ENCODE measurements around the gene NDOR1.

The NDOR1 gene

DNA sequence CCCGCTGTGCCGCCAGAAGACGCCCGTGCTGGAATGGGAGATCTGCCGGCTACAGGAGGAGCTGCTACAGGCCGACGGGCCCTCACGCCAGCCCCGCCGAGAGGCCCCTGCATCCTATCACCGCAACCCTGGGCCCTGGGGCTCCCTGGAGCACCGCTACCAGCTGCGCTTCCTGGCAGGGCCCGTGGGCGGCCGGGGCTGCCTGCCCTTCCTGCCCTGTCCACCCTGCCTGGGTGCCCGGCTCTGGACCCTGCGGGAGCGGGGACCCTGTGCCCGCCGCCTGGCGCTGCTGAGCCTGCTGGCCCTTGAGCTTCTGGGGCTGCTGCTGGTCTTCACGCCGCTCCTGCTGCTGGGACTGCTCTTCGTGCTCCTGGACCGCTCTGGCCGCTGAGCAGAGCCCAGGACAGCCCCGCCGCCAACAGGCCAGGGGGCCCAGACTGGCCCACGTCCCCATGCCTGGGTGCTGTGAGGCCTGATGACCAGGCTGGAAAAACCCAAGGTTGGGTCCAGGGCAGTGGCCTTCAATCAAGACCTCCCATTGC is 12.8 kb downstream of the NDOR1 start:
- Histone ChIP-seq H3K27ac (ENCODE audit: low read depth, low read length, poor library complexity, severe bottlenecking) (no peak overlapping the region), H3K27me3 (ENCODE audit: insufficient read depth, low read length) (no peaks in the 10 kb centered on the region), H3F3A (ENCODE audit: insufficient read depth, low read length) (no peaks in the 10 kb centered on the region), H2AFZ (ENCODE audit: low read length) (no peak overlapping the region), H3K36me3 (ENCODE audit: insufficient read depth, low read length) (peaks cover 6% of the 10 kb centered on the region; the same call in 1 of the 2 replicates), H3K9ac (ENCODE audit: low read length) (no peak overlapping the region), H3K9me3 (ENCODE audit: low read length) (no peaks in the 10 kb centered on the region), H3K79me2 (ENCODE audit: insufficient read depth, low read length) (no peaks in the 10 kb centered on the region), H3K4me1 (ENCODE audit: insufficient read depth, low read length, severe bottlenecking) (peaks cover 23% of the 10 kb centered on the region), H3K9me2 (ENCODE audit: low read depth, low read length) (no peaks in the 10 kb centered on the region), H3K4me3 (ENCODE audit: low read depth, low read length, poor library complexity, severe bottlenecking) (no peak overlapping the region), H3K4me2 (ENCODE audit: low read length) (no peak overlapping the region), H4K20me1 (ENCODE audit: insufficient read depth, low read length) (no peaks in the 10 kb centered on the region)
- TF ChIP-seq EZH2 (IDR thresholded peaks at IDR 0.05; ENCODE audit: borderline replicate concordance, low read length): no peak

DNA sequence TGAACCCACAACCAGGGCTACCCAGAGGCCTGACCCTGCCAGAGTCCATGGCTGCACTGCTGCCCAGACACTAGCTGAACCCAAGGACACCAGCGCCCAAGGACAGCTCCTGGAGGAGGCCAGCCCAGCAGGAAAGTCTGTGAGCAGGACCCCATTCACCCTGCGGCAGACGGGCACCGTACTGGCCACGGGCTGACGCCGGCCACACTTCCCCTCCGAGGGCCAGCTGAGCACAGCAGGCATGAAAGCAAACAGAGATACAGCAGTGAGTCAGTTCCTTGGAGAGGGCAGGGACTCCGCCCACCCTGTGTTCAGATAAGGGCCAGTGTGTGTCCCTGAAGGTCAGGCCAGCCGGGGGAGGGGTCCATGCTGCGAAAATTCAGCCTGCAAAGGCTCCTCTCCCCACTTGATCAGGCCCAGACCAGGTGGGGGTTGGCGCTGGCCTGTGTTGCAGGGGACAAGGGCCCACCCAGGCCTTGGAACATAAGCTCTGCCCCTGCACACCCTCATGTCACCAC is 13.3 kb downstream of the NDOR1 start:
- no peaks in the 10 kb centered on the region for H3K9me3 ChIP-seq (ENCODE audit: low read length)
- H3K27ac ChIP-seq (ENCODE audit: low read depth, low read length, poor library complexity, severe bottlenecking): no peak overlapping the region
- H3K4me1 ChIP-seq (ENCODE audit: insufficient read depth, low read length, severe bottlenecking): peaks cover 21% of the 10 kb centered on the region
- H3K27me3 ChIP-seq (ENCODE audit: insufficient read depth, low read length): no peaks in the 10 kb centered on the region
- no peaks in the 10 kb centered on the region for H3F3A ChIP-seq (ENCODE audit: insufficient read depth, low read length)
- H4K20me1 ChIP-seq (ENCODE audit: insufficient read depth, low read length): no peaks in the 10 kb centered on the region
- no peaks in the 10 kb centered on the region for H3K9me2 ChIP-seq (ENCODE audit: low read depth, low read length)
- H3K9ac ChIP-seq (ENCODE audit: low read length): no peak overlapping the region
- no peak overlapping the region for H2AFZ ChIP-seq (ENCODE audit: low read length)
- peaks cover 6% of the 10 kb centered on the region; the same call in 1 of the 2 replicates for H3K36me3 ChIP-seq (ENCODE audit: insufficient read depth, low read length)
- no peak overlapping the region for H3K4me2 ChIP-seq (ENCODE audit: low read length)
- no peak overlapping the region for H3K4me3 ChIP-seq (ENCODE audit: low read depth, low read length, poor library complexity, severe bottlenecking)
- H3K79me2 ChIP-seq (ENCODE audit: insufficient read depth, low read length): no peaks in the 10 kb centered on the region
- TF ChIP-seq, protein P1, sequence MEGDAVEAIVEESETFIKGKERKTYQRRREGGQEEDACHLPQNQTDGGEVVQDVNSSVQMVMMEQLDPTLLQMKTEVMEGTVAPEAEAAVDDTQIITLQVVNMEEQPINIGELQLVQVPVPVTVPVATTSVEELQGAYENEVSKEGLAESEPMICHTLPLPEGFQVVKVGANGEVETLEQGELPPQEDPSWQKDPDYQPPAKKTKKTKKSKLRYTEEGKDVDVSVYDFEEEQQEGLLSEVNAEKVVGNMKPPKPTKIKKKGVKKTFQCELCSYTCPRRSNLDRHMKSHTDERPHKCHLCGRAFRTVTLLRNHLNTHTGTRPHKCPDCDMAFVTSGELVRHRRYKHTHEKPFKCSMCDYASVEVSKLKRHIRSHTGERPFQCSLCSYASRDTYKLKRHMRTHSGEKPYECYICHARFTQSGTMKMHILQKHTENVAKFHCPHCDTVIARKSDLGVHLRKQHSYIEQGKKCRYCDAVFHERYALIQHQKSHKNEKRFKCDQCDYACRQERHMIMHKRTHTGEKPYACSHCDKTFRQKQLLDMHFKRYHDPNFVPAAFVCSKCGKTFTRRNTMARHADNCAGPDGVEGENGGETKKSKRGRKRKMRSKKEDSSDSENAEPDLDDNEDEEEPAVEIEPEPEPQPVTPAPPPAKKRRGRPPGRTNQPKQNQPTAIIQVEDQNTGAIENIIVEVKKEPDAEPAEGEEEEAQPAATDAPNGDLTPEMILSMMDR (IDR thresholded peaks at IDR 0.05; ENCODE audit: low read length): no peak
- no peak for TF ChIP-seq EZH2 (IDR thresholded peaks at IDR 0.05; ENCODE audit: borderline replicate concordance, low read length)

DNA sequence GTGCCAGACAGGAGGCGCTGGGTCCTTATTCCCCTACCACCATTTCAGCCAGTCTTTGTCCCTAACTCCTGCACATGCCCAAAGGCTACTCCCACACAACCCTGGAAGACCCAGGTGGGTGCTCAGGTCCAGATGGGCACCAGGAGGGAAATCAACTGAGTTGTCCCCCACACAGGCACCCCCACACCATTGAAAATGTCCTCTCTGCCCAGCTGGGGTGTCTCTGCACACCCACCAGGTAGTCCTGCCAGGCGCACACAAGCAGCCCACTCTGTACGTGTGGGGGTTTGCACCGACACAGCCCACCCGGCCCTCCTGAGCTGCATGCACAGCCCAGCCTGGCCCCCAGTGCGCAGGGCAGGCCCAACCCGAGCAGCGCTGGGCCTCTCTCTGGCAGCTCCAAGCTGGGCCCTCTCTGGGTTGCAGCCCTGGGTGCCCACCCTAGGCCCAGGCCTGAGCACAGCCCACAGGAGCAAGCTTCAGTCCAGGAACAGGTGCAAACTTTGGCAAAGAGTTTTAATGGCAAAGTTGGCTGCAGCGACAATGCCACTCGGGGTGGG is 14.3 kb downstream of the NDOR1 start:
- Histone ChIP-seq H3K27me3 (ENCODE audit: insufficient read depth, low read length) (no peaks in the 10 kb centered on the region), H3K9ac (ENCODE audit: low read length) (no peak overlapping the region), H3K36me3 (ENCODE audit: insufficient read depth, low read length) (peaks cover 6% of the 10 kb centered on the region; the same call in 1 of the 2 replicates), H3K79me2 (ENCODE audit: insufficient read depth, low read length) (no peaks in the 10 kb centered on the region), H2AFZ (ENCODE audit: low read length) (no peak overlapping the region), H3K4me3 (ENCODE audit: low read depth, low read length, poor library complexity, severe bottlenecking) (no peak overlapping the region), H3F3A (ENCODE audit: insufficient read depth, low read length) (no peaks in the 10 kb centered on the region), H3K9me3 (ENCODE audit: low read length) (no peaks in the 10 kb centered on the region), H3K27ac (ENCODE audit: low read depth, low read length, poor library complexity, severe bottlenecking) (no peak overlapping the region), H3K9me2 (ENCODE audit: low read depth, low read length) (no peaks in the 10 kb centered on the region), H3K4me2 (ENCODE audit: low read length) (no peak overlapping the region), H4K20me1 (ENCODE audit: insufficient read depth, low read length) (no peaks in the 10 kb centered on the region), H3K4me1 (ENCODE audit: insufficient read depth, low read length, severe bottlenecking) (peaks cover 27% of the 10 kb centered on the region)
- TF ChIP-seq, protein P1 (IDR thresholded peaks at IDR 0.05; ENCODE audit: low read length): no peak
- TF ChIP-seq EZH2 (IDR thresholded peaks at IDR 0.05; ENCODE audit: borderline replicate concordance, low read length): no peak

Data from OCI-LY1 (cell line).